H1 (cell line): Measurements from ENCODE around the gene PRMT3. TPM values are rescaled to one million over a fixed set of nuclear protein-coding genes. Genes with fewer than 3 reads are reported as not detected.
"Not testable (repeated sequence)": the region's sequence is repeated elsewhere in the genome, so short reads cannot be mapped to it uniquely, and the experiment has no call there.

ENCODE experiments used
- CTCF ChIA-PET: fragments of 300-600 bp; sonication (Branson Sonifier 250); formaldehyde crosslinking; loops from one replicate; lab custom pipeline; 2021; ENCODE audit not compliant: partially characterized antibody; lab: Charles Lee
- POLR2A ChIA-PET: fragments of 300-600 bp; sonication (Branson Sonifier 250); formaldehyde crosslinking; loops from one replicate; lab custom pipeline; 2021; ENCODE audit warnings: inconsistent platforms; ENCODE audit not compliant: partially characterized antibody; lab: Charles Lee
- DNase-seq, 2 experiments: peaks; one replicate each; pipeline versions ENCODE4 v3.0.0 to v3.0.0-alpha.2; 2010 to 2022; ENCODE audit warnings: low spot score in 2 of 2, low read depth in 1 of 2, mixed read lengths in 1 of 2
- FAIRE-seq: peaks from 2 replicates; lab custom pipeline; 2011; peaks lifted over from hg19 to GRCh38; lab: Jason Lieb, UNC
- H2AFZ ChIP-seq: 2 replicates; pipeline ENCODE4 v1.8.1; 2012; ENCODE audit warnings: low read length, inconsistent platforms
- H2AK5ac ChIP-seq: 2 replicates; pipeline ENCODE4 v1.6.1; 2013; ENCODE audit warnings: low read depth, low read length
- H2BK120ac ChIP-seq: replicated peaks from 2 replicates; pipeline ENCODE3; 2013; ENCODE audit warnings: low read depth, low read length, inconsistent platforms
- H2BK12ac ChIP-seq: 2 replicates; pipeline ENCODE4 v1.6.1; 2013; ENCODE audit warnings: low read depth, low read length
- H2BK15ac ChIP-seq: 2 replicates; pipeline ENCODE4 v1.6.1; 2013; ENCODE audit warnings: low read length
- H2BK20ac ChIP-seq: 2 replicates; pipeline ENCODE4 v1.6.1; 2013; ENCODE audit warnings: low read length
- H2BK5ac ChIP-seq: 2 replicates; pipeline ENCODE4 v1.6.1; 2013; ENCODE audit warnings: low read depth, low read length
- H3K14ac ChIP-seq: 2 replicates; pipeline ENCODE4 v1.6.1; 2013; ENCODE audit warnings: inconsistent platforms; ENCODE audit not compliant: insufficient read length
- H3K18ac ChIP-seq: 2 replicates; pipeline ENCODE4 v1.6.1; 2013; ENCODE audit warnings: low read length; ENCODE audit errors: extremely low read depth
- H3K23ac ChIP-seq: 2 replicates; pipeline ENCODE4 v1.6.1; 2013; ENCODE audit warnings: inconsistent platforms; ENCODE audit not compliant: insufficient read length
- H3K23me2 ChIP-seq: 2 replicates; pipeline ENCODE4 v1.6.1; 2013; ENCODE audit warnings: low read depth, low read length
- H3K27ac ChIP-seq: 2 replicates; pipeline ENCODE4 v1.6.1; 2011; ENCODE audit warnings: low read depth, low read length, inconsistent platforms
- H3K27me3 ChIP-seq, 4 experiments: replicated peaks in 1 of 4; 1 replicate in 1 of 4; 2 replicates in 3 of 4; pipeline versions ENCODE4 v1.6.1 to v1.8.1; 2011 to 2013; ENCODE audit warnings: low read length in 3 of 4, mild to moderate bottlenecking in 3 of 4, inconsistent platforms in 2 of 4, mixed read lengths in 2 of 4, moderate library complexity in 1 of 4; ENCODE audit not compliant: control insufficient read depth in 3 of 4, insufficient read depth in 3 of 4; ENCODE audit errors: extremely low read depth in 1 of 4
- H3K36me3 ChIP-seq, 4 experiments: 2 replicates each; pipeline versions ENCODE4 v1.6.1 to v1.8.1; 2011 to 2013; ENCODE audit warnings: mild to moderate bottlenecking in 4 of 4, low read length in 3 of 4, moderate library complexity in 2 of 4, control low read depth in 1 of 4, inconsistent platforms in 1 of 4; ENCODE audit not compliant: insufficient read depth in 4 of 4, control insufficient read depth in 2 of 4
- H3K4ac ChIP-seq: replicated peaks from 2 replicates; pipeline ENCODE3; 2013; ENCODE audit warnings: low read length, low read depth, mixed read lengths, inconsistent platforms; ENCODE audit not compliant: insufficient read length
- H3K4me1 ChIP-seq, 4 experiments: replicated peaks in 1 of 4; 1 replicate in 1 of 4; 2 replicates in 3 of 4; pipeline versions ENCODE4 v1.6.1 to v1.8.1; 2011 to 2013; ENCODE audit warnings: low read length in 3 of 4, inconsistent platforms in 2 of 4, mixed read lengths in 1 of 4; ENCODE audit not compliant: insufficient read depth in 4 of 4, control insufficient read depth in 3 of 4
- H3K4me2 ChIP-seq, 2 experiments: 2 replicates each; pipeline versions ENCODE4 v1.6.1 to v1.8.1; 2011 to 2013; ENCODE audit warnings: low read depth in 2 of 2, low read length in 2 of 2, control low read depth in 1 of 2, inconsistent platforms in 1 of 2, mild to moderate bottlenecking in 1 of 2; ENCODE audit not compliant: insufficient read depth in 1 of 2
- H3K4me3 ChIP-seq, 4 experiments: fragments of 200-600, 300-600 bp in 1 of 4; sonication (generic), shearing (Covaris generic), sonication (Bioruptor Twin) in 1 of 4; 2 replicates each; pipeline versions ENCODE4 v1.5.1 to v1.8.1; 2011 to 2016; ENCODE audit warnings: low read length in 4 of 4, low read depth in 3 of 4, control low read depth in 2 of 4, inconsistent platforms in 2 of 4, mild to moderate bottlenecking in 2 of 4, mixed read lengths in 1 of 4, moderate library complexity in 1 of 4; ENCODE audit not compliant: insufficient read depth in 2 of 4; ENCODE audit errors: extremely low read depth in 1 of 4
- H3K56ac ChIP-seq: replicated peaks from 2 replicates; pipeline ENCODE3; 2013; ENCODE audit warnings: low read depth, mild to moderate bottlenecking, mixed read lengths, low read length, inconsistent platforms; ENCODE audit not compliant: insufficient read length
- H3K79me1 ChIP-seq: 2 replicates; pipeline ENCODE4 v1.6.1; 2013; ENCODE audit warnings: low read depth, low read length, control low read depth
- H3K79me2 ChIP-seq, 2 experiments: 2 replicates each; pipeline versions ENCODE4 v1.6.1 to v1.8.1; 2012 to 2013; ENCODE audit warnings: low read length in 2 of 2, mild to moderate bottlenecking in 2 of 2, inconsistent platforms in 1 of 2; ENCODE audit not compliant: insufficient read depth in 2 of 2, control insufficient read depth in 1 of 2
- H3K9ac ChIP-seq, 4 experiments: replicated peaks in 1 of 4; 1 replicate in 1 of 4; 2 replicates in 3 of 4; pipeline versions ENCODE4 v1.6.1 to v1.8.1; 2011 to 2013; ENCODE audit warnings: low read depth in 3 of 4, low read length in 3 of 4, control low read depth in 2 of 4, mild to moderate bottlenecking in 2 of 4, moderate library complexity in 2 of 4, inconsistent platforms in 1 of 4; ENCODE audit errors: extremely low read depth in 1 of 4
- H3K9me3 ChIP-seq, 2 experiments: 2 replicates each; pipeline versions ENCODE4 v1.6.1 to v1.8.1; 2012 to 2013; ENCODE audit warnings: mild to moderate bottlenecking in 2 of 2, moderate library complexity in 2 of 2, control low read depth in 1 of 2, inconsistent platforms in 1 of 2, low read depth in 1 of 2, low read length in 1 of 2, mixed read lengths in 1 of 2; ENCODE audit not compliant: insufficient read depth in 2 of 2
- H4K20me1 ChIP-seq, 2 experiments: replicated peaks in 1 of 2; 2 replicates each; pipeline versions ENCODE3 to v1.8.1; 2011 to 2013; ENCODE audit warnings: inconsistent platforms in 2 of 2, low read length in 2 of 2, mild to moderate bottlenecking in 1 of 2; ENCODE audit not compliant: insufficient read depth in 2 of 2, control insufficient read depth in 1 of 2
- H4K5ac ChIP-seq: 2 replicates; pipeline ENCODE4 v1.6.1; 2013; ENCODE audit warnings: low read length, low read depth, mixed read lengths, inconsistent platforms; ENCODE audit not compliant: insufficient read length
- H4K8ac ChIP-seq: 2 replicates; pipeline ENCODE4 v1.8.0; 2013; ENCODE audit warnings: mild to moderate bottlenecking, moderate library complexity, low read length, inconsistent platforms; ENCODE audit not compliant: insufficient read depth; ENCODE audit errors: extremely low read depth
- H4K91ac ChIP-seq: replicated peaks from 2 replicates; pipeline ENCODE3; 2013; ENCODE audit warnings: low read length, mixed read lengths, inconsistent platforms; ENCODE audit not compliant: insufficient read length
- WGBS, 2 experiments: shearing (Covaris generic) in 1 of 2; methylation state at CpG; one replicate each; pipeline versions ENCODE4 v1.1.6 to v1.1.7; 2013 to 2015; ENCODE audit warnings: low lambda C conversion rate in 2 of 2, mixed read lengths in 2 of 2, inconsistent platforms in 1 of 2, low coverage in 1 of 2, missing lambda C conversion rate in 1 of 2; ENCODE audit not compliant: insufficient replicate concordance in 2 of 2, insufficient coverage in 1 of 2, insufficient read length in 1 of 2; ENCODE audit errors: extremely low coverage in 1 of 2, missing lambda C conversion rate in 1 of 2; 5-methylcytosine and 5-hydroxymethylcytosine counted together
- polyA plus RNA-seq, 7 experiments: library from polyadenylated mRNA; depleted of rRNA in 3 of 7; stranded (reverse) in 5 of 7; unstranded in 2 of 7; fragments of >200 nt in 5 of 7; fragments of 200-250 nt in 2 of 7; gene quantifications; 1 replicate in 5 of 7; 2 replicates in 1 of 7; 4 replicates in 1 of 7; pipeline versions ENCODE4 v1.2.1 to v1.2.3, GENCODE V29; 2011 to 2013; ENCODE audit warnings: missing spikeins in 2 of 7, mixed read lengths in 2 of 7
- total RNA-seq: library from RNA; stranded (reverse); fragmentation: NEBNext Ultra II Directional; extraction: Animal tissue kit (Norgen Biotek cat#: 25700); gene quantifications from 2 replicates; pipeline ENCODE4 v1.2.1, GENCODE V29; 2021

The PRMT3 gene
- total and polyA plus RNA-seq, 2 of the 8 experiments (the other 6 are each of a cell fraction or from before 2014, with no cell fraction given): 11.2 to 26.5 TPM

- H3K56ac ChIP-seq, DNase-seq, H3K23me2 ChIP-seq, FAIRE-seq, H3K23ac ChIP-seq, H3K9me3 ChIP-seq, H4K91ac ChIP-seq, H3K4me3 ChIP-seq, H3K27me3 ChIP-seq, H3K4me2 ChIP-seq, H3K4ac ChIP-seq, H3K36me3 ChIP-seq, H4K5ac ChIP-seq, H2AK5ac ChIP-seq, H3K18ac ChIP-seq, H2BK5ac ChIP-seq, H2BK120ac ChIP-seq, H2BK12ac ChIP-seq, H3K14ac ChIP-seq, H3K9ac ChIP-seq, H3K79me1 ChIP-seq, H2BK20ac ChIP-seq, H3K27ac ChIP-seq, H2BK15ac ChIP-seq, H2AFZ ChIP-seq, H4K20me1 ChIP-seq, H3K4me1 ChIP-seq, H4K8ac ChIP-seq: not testable (repeated sequence)
- H3K79me2 ChIP-seq: peaks cover 0 to 10% of the 10 kb centered on the region in 2 experiments; a peak in 2 of 4 replicates
- 79% methylated on average over 15 of the region's 15 CpGs; no CpG with 5 or more reads in 1 of the 2 experiments for WGBS, 2 experiments
- ChIA-PET CTCF (interaction anchor here (0.9 to 2.3 kb wide), 5 partner anchors 11 to 224 kb away, joined by 3 to 9 read pairs (median 3); no protein-coding TSS in a partner anchor), POLR2A (interaction anchor here (2.5 kb wide), 1 partner anchor 22 kb away, joined by 8 read pairs; the partner anchor contains the start of gene HTATIP2)
Measured at GRCh38 chr11:20385996-20386395, 1.5 kb upstream of the PRMT3 start.
